ENCODE results near the gene GIT2. TPM values are rescaled to one million over a fixed set of nuclear protein-coding genes. Genes with fewer than 3 reads are reported as not detected.

The GIT2 gene
- total and polyA plus RNA-seq, 2 donors (not counting 1 experiment from before 2014, with no cell fraction given) = 75.2 to 163 TPM

- Mint-ChIP-seq H3K27ac (peak overlapping the region; percentile 89), H3K9me3 (ENCODE audit: insufficient read depth) (no peaks in the 10 kb centered on the region), H3K27me3 (no peaks in the 10 kb centered on the region), H3K4me1 (peaks cover 77% of the 10 kb centered on the region), H3K4me3 (peak overlapping the region; percentile 58)
- Histone ChIP-seq H3K27ac (ENCODE audit: low read length in 2 of 2) (peak overlapping the region; percentile 38 to 81), H2AFZ (ENCODE audit: insufficient read depth, low read depth, low read length, poor library complexity, severe bottlenecking) (no peak overlapping the region), H3K9me3 (ENCODE audit: control extremely low read depth in 1 of 3, control insufficient read depth in 2 of 3, insufficient read depth in 1 of 3, low read length in 2 of 3) (no peaks in the 10 kb centered on the region), H3K4me2 (replicated peaks; ENCODE audit: low read depth, low read length, poor library complexity, severe bottlenecking) (peak overlapping the region; percentile 7), H4K20me1 (ENCODE audit: control insufficient read depth, insufficient read depth, low read length, poor library complexity, severe bottlenecking) (peaks cover 23% of the 10 kb centered on the region), H3K4me1 (ENCODE audit: control insufficient read depth in 2 of 2, insufficient read depth in 2 of 2, low read length in 2 of 2) (peaks cover 56 to 81% of the 10 kb centered on the region in 2 donors), H3K9ac (ENCODE audit: low read length) (no peak overlapping the region), H3K36me3 (replicated peaks in 1 of 2; ENCODE audit: control extremely low read depth in 1 of 2, control insufficient read depth in 1 of 2, extremely low read depth in 1 of 2, insufficient read depth in 2 of 2, low read length in 1 of 2) (peaks cover 6 to 13% of the 10 kb centered on the region in 2 experiments), H3K27me3 (replicated peaks in 1 of 4; ENCODE audit: control extremely low read depth in 1 of 4, control insufficient read depth in 3 of 4, insufficient read depth in 4 of 4, low read length in 3 of 4) (no peaks in the 10 kb centered on the region), H3K4me3 (ENCODE audit: control extremely low read depth in 1 of 5, extremely low read depth in 1 of 5, insufficient read depth in 1 of 5, low read depth in 2 of 5, low read length in 4 of 5) (no peak overlapping the region), H3K79me2 (ENCODE audit: control insufficient read depth, insufficient read depth, low read length) (peaks cover 96% of the 10 kb centered on the region)
- ChIA-PET CTCF (interaction anchor here (6.8 kb wide), 1 partner anchor 9 kb away, joined by 46 read pairs; no protein-coding TSS in a partner anchor), POLR2A (interaction anchor here (4.4 kb wide), 1 partner anchor 9 kb away, joined by 32 read pairs; no protein-coding TSS in a partner anchor)
- ATAC-seq (ENCODE audit: low read depth) (no peak), DNase-seq (peak; percentile 19)
- intact Hi-C loops (cut with micrococcal nuclease) = no loop called here
- 75% methylated on average over 8 of the region's 8 CpGs for whole genome bisulfite sequencing (ENCODE audit: insufficient coverage)
- TF ChIP-seq, protein P1, sequence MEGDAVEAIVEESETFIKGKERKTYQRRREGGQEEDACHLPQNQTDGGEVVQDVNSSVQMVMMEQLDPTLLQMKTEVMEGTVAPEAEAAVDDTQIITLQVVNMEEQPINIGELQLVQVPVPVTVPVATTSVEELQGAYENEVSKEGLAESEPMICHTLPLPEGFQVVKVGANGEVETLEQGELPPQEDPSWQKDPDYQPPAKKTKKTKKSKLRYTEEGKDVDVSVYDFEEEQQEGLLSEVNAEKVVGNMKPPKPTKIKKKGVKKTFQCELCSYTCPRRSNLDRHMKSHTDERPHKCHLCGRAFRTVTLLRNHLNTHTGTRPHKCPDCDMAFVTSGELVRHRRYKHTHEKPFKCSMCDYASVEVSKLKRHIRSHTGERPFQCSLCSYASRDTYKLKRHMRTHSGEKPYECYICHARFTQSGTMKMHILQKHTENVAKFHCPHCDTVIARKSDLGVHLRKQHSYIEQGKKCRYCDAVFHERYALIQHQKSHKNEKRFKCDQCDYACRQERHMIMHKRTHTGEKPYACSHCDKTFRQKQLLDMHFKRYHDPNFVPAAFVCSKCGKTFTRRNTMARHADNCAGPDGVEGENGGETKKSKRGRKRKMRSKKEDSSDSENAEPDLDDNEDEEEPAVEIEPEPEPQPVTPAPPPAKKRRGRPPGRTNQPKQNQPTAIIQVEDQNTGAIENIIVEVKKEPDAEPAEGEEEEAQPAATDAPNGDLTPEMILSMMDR (IDR thresholded peaks at IDR 0.05) = no peak
- no peak for TF ChIP-seq EZH2 (IDR thresholded peaks at IDR 0.05; ENCODE audit: borderline replicate concordance, insufficient read depth, low read depth, low read length, poor library complexity, severe bottlenecking)
Observed at GRCh38 chr12:110002676-110003515, 6.7 kb upstream of the GIT2 start.

- H3K4me1 ChIP-seq (ENCODE audit: control insufficient read depth in 2 of 2, insufficient read depth in 2 of 2, low read length in 2 of 2) = peaks cover 54 to 80% of the 10 kb centered on the region in 2 donors
- H2AFZ ChIP-seq (ENCODE audit: insufficient read depth, low read depth, low read length, poor library complexity, severe bottlenecking) = no peak overlapping the region
- DNase-seq (no peak), ATAC-seq (ENCODE audit: low read depth) (no peak)
- peak overlapping the region in 1 of 2 donors; percentile 50 for H3K27ac ChIP-seq (ENCODE audit: low read length in 2 of 2)
- H3K4me2 ChIP-seq (replicated peaks; ENCODE audit: low read depth, low read length, poor library complexity, severe bottlenecking) = peak overlapping the region; percentile 84
- no peaks in the 10 kb centered on the region for H3K9me3 ChIP-seq (ENCODE audit: control extremely low read depth in 1 of 3, control insufficient read depth in 2 of 3, insufficient read depth in 1 of 3, low read length in 2 of 3)
- H3K9me3 Mint-ChIP-seq (ENCODE audit: insufficient read depth) = no peaks in the 10 kb centered on the region
- CTCF ChIA-PET = interaction anchor here (6.8 kb wide), 1 partner anchor 11 kb away, joined by 46 read pairs; no protein-coding TSS in a partner anchor
- no peak overlapping the region for H3K9ac ChIP-seq (ENCODE audit: low read length)
- H3K79me2 ChIP-seq (ENCODE audit: control insufficient read depth, insufficient read depth, low read length) = peaks cover 85% of the 10 kb centered on the region
- TF ChIP-seq EZH2 (IDR thresholded peaks at IDR 0.05; ENCODE audit: borderline replicate concordance, insufficient read depth, low read depth, low read length, poor library complexity, severe bottlenecking) = no peak
- TF ChIP-seq, protein P1 (IDR thresholded peaks at IDR 0.05) = no peak
- H3K27me3 ChIP-seq (replicated peaks in 1 of 4; ENCODE audit: control extremely low read depth in 1 of 4, control insufficient read depth in 3 of 4, insufficient read depth in 4 of 4, low read length in 3 of 4) = no peaks in the 10 kb centered on the region
- H3K4me1 Mint-ChIP-seq = peaks cover 76% of the 10 kb centered on the region
- peak overlapping the region; percentile 59 for H3K4me3 Mint-ChIP-seq
- intact Hi-C loops (cut with micrococcal nuclease) = no loop called here
- peaks cover 6 to 13% of the 10 kb centered on the region in 2 experiments for H3K36me3 ChIP-seq (replicated peaks in 1 of 2; ENCODE audit: control extremely low read depth in 1 of 2, control insufficient read depth in 1 of 2, extremely low read depth in 1 of 2, insufficient read depth in 2 of 2, low read length in 1 of 2)
- peak overlapping the region; percentile 46 for H3K27ac Mint-ChIP-seq
- WGBS (ENCODE audit: insufficient coverage) = no CpG with 5 or more reads among the region's 4 CpGs
- POLR2A ChIA-PET = interaction anchor here (4.4 kb wide), 1 partner anchor 10 kb away, joined by 32 read pairs; no protein-coding TSS in a partner anchor
- H4K20me1 ChIP-seq (ENCODE audit: control insufficient read depth, insufficient read depth, low read length, poor library complexity, severe bottlenecking) = peaks cover 23% of the 10 kb centered on the region
- no peaks in the 10 kb centered on the region for H3K27me3 Mint-ChIP-seq
- H3K4me3 ChIP-seq (ENCODE audit: control extremely low read depth in 1 of 5, extremely low read depth in 1 of 5, insufficient read depth in 1 of 5, low read depth in 2 of 5, low read length in 4 of 5) = no peak overlapping the region
Observed at GRCh38 chr12:110001596-110001995, 5.4 kb upstream of the GIT2 start.

All from B cell (primary cell).